Measurements from ENCODE around the gene RAP1GAP. TPM values are rescaled to one million over a fixed set of nuclear protein-coding genes. Genes with fewer than 3 reads are reported as not detected.

The RAP1GAP gene
- total and polyA plus RNA-seq, 2 of the 13 experiments (the other 11 are each of a cell fraction or from before 2014, with no cell fraction given): 11.9 to 37.5 TPM

- TF ChIP-seq PHF8 (CRISPR knock-in tag; IDR thresholded peaks at IDR 0.05) (peak; percentile 1; the same call in 1 of the 2 replicates), ZNF207 (IDR thresholded peaks at IDR 0.05; ENCODE audit: borderline replicate concordance) (no peak), PHF5A (CRISPR knock-in tag; IDR thresholded peaks at IDR 0.05; ENCODE audit: low read depth, unreplicated experiment) (no peak), AKNA (CRISPR knock-in tag; IDR thresholded peaks at IDR 0.05; ENCODE audit: borderline replicate concordance) (no peak), ZC3H13 (CRISPR knock-in tag; IDR thresholded peaks at IDR 0.05) (0 out of 2 replicates have a peak, but pooled peaks have one; percentile 25), GLI4 (CRISPR knock-in tag; IDR thresholded peaks at IDR 0.05; ENCODE audit: borderline replicate concordance) (no peak), PITX1 (CRISPR knock-in tag; IDR thresholded peaks at IDR 0.05) (no peak), ZNF121 (CRISPR knock-in tag; IDR thresholded peaks at IDR 0.05) (no peak), MYC (CRISPR knock-in tag; IDR thresholded peaks at IDR 0.05; ENCODE audit: borderline replicate concordance) (no peak), ZBTB26 (CRISPR knock-in tag; IDR thresholded peaks at IDR 0.05; ENCODE audit: borderline replicate concordance) (no peak; the same call in 1 of the 2 replicates), STAT6 (CRISPR knock-in tag; IDR thresholded peaks at IDR 0.05; ENCODE audit: borderline replicate concordance) (no peak), CSRNP1 (CRISPR knock-in tag; IDR thresholded peaks at IDR 0.05) (no peak), ZNF501 (CRISPR knock-in tag; IDR thresholded peaks at IDR 0.05) (0 out of 2 replicates have a peak, but pooled peaks have one; percentile 40), ZNF580 (CRISPR knock-in tag; IDR thresholded peaks at IDR 0.05; ENCODE audit: borderline replicate concordance, low read depth) (no peak), TOPORS (CRISPR knock-in tag; IDR thresholded peaks at IDR 0.05) (no peak), THAP11 (CRISPR knock-in tag; IDR thresholded peaks at IDR 0.05) (no peak)
Measured at GRCh38 chr1:21670059-21670881, 1.1 kb upstream of the RAP1GAP start (continued).

Measured in HepG2 (cell line).